ENCODE results near the gene WDR59. TPM values are rescaled to one million over a fixed set of nuclear protein-coding genes. Genes with fewer than 3 reads are reported as not detected.
A peak's percentile ranks its signal among the peaks of the same experiment; 100 is the strongest.

WDR59 gene
- total and polyA plus RNA-seq, 9 of the 15 experiments (the other 6 are each of a cell fraction or from before 2014, with no cell fraction given): 12.7 to 126 (median 34.7) TPM

DNA sequence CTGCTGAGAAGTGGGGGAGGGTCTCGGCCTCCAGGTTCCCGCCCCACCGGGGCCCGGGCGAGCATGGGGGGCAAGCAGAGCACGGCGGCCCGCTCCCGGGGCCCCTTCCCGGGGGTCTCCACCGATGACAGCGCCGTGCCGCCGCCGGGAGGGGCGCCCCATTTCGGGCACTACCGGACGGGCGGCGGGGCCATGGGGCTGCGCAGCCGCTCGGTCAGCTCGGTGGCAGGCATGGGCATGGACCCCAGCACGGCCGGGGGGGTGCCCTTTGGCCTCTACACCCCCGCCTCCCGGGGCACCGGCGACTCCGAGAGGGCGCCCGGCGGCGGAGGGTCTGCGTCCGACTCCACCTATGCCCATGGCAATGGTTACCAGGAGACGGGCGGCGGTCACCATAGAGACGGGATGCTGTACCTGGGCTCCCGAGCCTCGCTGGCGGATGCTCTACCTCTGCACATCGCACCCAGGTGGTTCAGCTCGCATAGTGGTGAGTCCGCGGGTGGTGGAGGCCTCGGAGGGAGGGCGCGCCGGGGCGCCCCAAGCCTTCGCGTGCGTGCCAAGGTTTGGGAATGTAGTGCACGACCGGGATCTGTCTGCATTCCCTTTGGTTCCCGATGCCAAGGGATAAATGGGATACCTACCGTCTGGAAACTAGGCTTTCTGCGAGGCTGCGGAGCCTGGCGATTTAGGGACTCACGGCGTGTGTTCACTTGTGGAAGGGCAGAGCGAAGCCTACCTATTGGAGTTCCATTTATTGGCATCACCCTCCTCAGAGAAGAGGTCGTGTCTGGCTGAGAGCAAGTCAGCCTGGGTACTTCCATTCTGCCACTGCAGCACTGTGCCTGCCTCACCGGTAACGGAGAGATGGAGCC, 14.9 kb upstream of the WDR59 start (continued):
- TF ChIP-seq ZC3H4 (CRISPR knock-in tag; IDR thresholded peaks at IDR 0.05; ENCODE audit: borderline replicate concordance): no peak
- TF ChIP-seq BCOR (IDR thresholded peaks at IDR 0.05): no peak
- TF ChIP-seq POU5F1 (IDR thresholded peaks at IDR 0.05; ENCODE audit: borderline replicate concordance, low read depth, low read length, partially characterized antibody): no peak
- TF ChIP-seq, protein P1, sequence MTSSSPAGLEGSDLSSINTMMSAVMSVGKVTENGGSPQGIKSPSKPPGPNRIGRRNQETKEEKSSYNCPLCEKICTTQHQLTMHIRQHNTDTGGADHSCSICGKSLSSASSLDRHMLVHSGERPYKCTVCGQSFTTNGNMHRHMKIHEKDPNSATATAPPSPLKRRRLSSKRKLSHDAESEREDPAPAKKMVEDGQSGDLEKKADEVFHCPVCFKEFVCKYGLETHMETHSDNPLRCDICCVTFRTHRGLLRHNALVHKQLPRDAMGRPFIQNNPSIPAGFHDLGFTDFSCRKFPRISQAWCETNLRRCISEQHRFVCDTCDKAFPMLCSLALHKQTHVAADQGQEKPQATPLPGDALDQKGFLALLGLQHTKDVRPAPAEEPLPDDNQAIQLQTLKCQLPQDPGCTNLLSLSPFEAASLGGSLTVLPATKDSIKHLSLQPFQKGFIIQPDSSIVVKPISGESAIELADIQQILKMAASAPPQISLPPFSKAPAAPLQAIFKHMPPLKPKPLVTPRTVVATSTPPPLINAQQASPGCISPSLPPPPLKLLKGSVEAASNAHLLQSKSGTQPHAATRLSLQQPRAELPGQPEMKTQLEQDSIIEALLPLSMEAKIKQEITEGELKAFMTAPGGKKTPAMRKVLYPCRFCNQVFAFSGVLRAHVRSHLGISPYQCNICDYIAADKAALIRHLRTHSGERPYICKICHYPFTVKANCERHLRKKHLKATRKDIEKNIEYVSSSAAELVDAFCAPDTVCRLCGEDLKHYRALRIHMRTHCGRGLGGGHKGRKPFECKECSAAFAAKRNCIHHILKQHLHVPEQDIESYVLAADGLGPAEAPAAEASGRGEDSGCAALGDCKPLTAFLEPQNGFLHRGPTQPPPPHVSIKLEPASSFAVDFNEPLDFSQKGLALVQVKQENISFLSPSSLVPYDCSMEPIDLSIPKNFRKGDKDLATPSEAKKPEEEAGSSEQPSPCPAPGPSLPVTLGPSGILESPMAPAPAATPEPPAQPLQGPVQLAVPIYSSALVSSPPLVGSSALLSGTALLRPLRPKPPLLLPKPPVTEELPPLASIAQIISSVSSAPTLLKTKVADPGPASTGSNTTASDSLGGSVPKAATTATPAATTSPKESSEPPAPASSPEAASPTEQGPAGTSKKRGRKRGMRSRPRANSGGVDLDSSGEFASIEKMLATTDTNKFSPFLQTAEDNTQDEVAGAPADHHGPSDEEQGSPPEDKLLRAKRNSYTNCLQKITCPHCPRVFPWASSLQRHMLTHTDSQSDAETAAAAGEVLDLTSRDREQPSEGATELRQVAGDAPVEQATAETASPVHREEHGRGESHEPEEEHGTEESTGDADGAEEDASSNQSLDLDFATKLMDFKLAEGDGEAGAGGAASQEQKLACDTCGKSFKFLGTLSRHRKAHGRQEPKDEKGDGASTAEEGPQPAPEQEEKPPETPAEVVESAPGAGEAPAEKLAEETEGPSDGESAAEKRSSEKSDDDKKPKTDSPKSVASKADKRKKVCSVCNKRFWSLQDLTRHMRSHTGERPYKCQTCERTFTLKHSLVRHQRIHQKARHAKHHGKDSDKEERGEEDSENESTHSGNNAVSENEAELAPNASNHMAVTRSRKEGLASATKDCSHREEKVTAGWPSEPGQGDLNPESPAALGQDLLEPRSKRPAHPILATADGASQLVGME (CRISPR knock-in tag; IDR thresholded peaks at IDR 0.05): peak; percentile 71; the same call in 1 of the 2 replicates
- peak; percentile 80; the same call in 1 of the 2 replicates for TF ChIP-seq MYNN (IDR thresholded peaks at IDR 0.05)
- TF ChIP-seq MYNN (CRISPR knock-in tag; IDR thresholded peaks at IDR 0.05): no peak
- peak; percentile 29 for TF ChIP-seq KDM5B (IDR thresholded peaks at IDR 0.05; ENCODE audit: insufficient replicate concordance, low read depth, low read length)
- TF ChIP-seq HDAC1 (IDR thresholded peaks at IDR 0.05): peak in 1 of 2 experiments; percentile 38; a peak in 2 of 4 replicates
- TF ChIP-seq ZNF263 (CRISPR knock-in tag; IDR thresholded peaks at IDR 0.05; ENCODE audit: borderline replicate concordance): no peak
- peak; percentile 98 for TF ChIP-seq CTBP1 (IDR thresholded peaks at IDR 0.05; ENCODE audit: borderline replicate concordance)
- TF ChIP-seq STAT5B (CRISPR knock-in tag; IDR thresholded peaks at IDR 0.05): no peak
- TF ChIP-seq, protein P2, sequence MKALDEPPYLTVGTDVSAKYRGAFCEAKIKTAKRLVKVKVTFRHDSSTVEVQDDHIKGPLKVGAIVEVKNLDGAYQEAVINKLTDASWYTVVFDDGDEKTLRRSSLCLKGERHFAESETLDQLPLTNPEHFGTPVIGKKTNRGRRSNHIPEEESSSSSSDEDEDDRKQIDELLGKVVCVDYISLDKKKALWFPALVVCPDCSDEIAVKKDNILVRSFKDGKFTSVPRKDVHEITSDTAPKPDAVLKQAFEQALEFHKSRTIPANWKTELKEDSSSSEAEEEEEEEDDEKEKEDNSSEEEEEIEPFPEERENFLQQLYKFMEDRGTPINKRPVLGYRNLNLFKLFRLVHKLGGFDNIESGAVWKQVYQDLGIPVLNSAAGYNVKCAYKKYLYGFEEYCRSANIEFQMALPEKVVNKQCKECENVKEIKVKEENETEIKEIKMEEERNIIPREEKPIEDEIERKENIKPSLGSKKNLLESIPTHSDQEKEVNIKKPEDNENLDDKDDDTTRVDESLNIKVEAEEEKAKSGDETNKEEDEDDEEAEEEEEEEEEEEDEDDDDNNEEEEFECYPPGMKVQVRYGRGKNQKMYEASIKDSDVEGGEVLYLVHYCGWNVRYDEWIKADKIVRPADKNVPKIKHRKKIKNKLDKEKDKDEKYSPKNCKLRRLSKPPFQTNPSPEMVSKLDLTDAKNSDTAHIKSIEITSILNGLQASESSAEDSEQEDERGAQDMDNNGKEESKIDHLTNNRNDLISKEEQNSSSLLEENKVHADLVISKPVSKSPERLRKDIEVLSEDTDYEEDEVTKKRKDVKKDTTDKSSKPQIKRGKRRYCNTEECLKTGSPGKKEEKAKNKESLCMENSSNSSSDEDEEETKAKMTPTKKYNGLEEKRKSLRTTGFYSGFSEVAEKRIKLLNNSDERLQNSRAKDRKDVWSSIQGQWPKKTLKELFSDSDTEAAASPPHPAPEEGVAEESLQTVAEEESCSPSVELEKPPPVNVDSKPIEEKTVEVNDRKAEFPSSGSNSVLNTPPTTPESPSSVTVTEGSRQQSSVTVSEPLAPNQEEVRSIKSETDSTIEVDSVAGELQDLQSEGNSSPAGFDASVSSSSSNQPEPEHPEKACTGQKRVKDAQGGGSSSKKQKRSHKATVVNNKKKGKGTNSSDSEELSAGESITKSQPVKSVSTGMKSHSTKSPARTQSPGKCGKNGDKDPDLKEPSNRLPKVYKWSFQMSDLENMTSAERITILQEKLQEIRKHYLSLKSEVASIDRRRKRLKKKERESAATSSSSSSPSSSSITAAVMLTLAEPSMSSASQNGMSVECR (CRISPR knock-in tag; IDR thresholded peaks at IDR 0.05): 0 out of 2 replicates have a peak, but pooled peaks have one; percentile 61
- TF ChIP-seq ZEB2 (IDR thresholded peaks at IDR 0.05): peak; percentile 89
- peak; percentile 67 for TF ChIP-seq RBFOX2 (IDR thresholded peaks at IDR 0.05; ENCODE audit: low read depth, low read length)
- peak; percentile 69 to 87 for TF ChIP-seq KDM1A (IDR thresholded peaks at IDR 0.05)
- peak in 2 of 3 experiments; percentile 7 to 9 for TF ChIP-seq YY1 (IDR thresholded peaks at IDR 0.05; ENCODE audit: borderline replicate concordance in 1 of 3, control insufficient read depth in 1 of 3, extremely low read depth in 1 of 3, insufficient read depth in 3 of 3, insufficient read length in 1 of 3, insufficient replicate concordance in 2 of 3, low read depth in 1 of 3, low read length in 2 of 3)
